Ascending aorta (tissue), 2 donors: ENCODE data around the gene CRKL. TPM values are rescaled to one million over a fixed set of nuclear protein-coding genes. Genes with fewer than 3 reads are reported as not detected.

Experiments
- DNase-seq, 2 donors: peaks; one replicate each; pipeline ENCODE4 v3.0.0-alpha.2; 2019; ENCODE audit warnings: low spot score in 2 of 2
- H3K27ac ChIP-seq, 2 donors: fragments of 200-600 bp; sonication (generic); one replicate each; pipeline ENCODE4 v1.5.1; 2016 to 2017; ENCODE audit warnings: mild to moderate bottlenecking in 1 of 2
- H3K27me3 ChIP-seq: fragments of 200-600 bp; sonication (generic); one replicate; pipeline ENCODE4 v1.5.1; 2017
- H3K36me3 ChIP-seq, 2 donors: fragments of 200-600 bp; sonication (generic); one replicate each; pipeline ENCODE4 v1.5.1; 2016
- H3K4me1 ChIP-seq, 2 donors: fragments of 200-600 bp; sonication (generic); one replicate each; pipeline ENCODE4 v1.5.1; 2016 to 2017; ENCODE audit warnings: mild to moderate bottlenecking in 1 of 2
- H3K4me3 ChIP-seq, 2 donors: fragments of 200-600 bp; sonication (generic); one replicate each; pipeline ENCODE4 v1.5.1; 2016 to 2017; ENCODE audit warnings: mild to moderate bottlenecking in 1 of 2
- H3K9me3 ChIP-seq, 2 donors: fragments of 200-600 bp; sonication (generic); one replicate each; pipeline ENCODE4 v1.5.1; 2016
- CTCF ChIP-seq, 3 experiments: fragments of 200-600 bp in 2 of 3; fragments of 450-650 bp in 1 of 3; sonication (generic) in 2 of 3; IDR thresholded peaks; one replicate each; pipeline ENCODE4 v1.5.1; 2016 to 2019; ENCODE audit warnings: antibody characterized with exemption in 3 of 3, mild to moderate bottlenecking in 1 of 3, moderate library complexity in 1 of 3
- intact Hi-C: fragments of 100-400 bp; cut with DNase I; formaldehyde crosslinking; loops from one replicate; pipeline ENCODE4 v1.15.1; 2023
- total RNA-seq: library from RNA; depleted of rRNA; stranded (reverse); fragments of >200 nt; gene quantifications from one replicate; pipeline ENCODE4 v1.1.0, GENCODE V29; 2016

Gene CRKL
- total RNA-seq, 1 donor from 2014 or later = 21.2 TPM

GRCh38 chr22:20995329-20996030, 78.3 kb downstream of the CRKL start:
- no peak for TF ChIP-seq CTCF (IDR thresholded peaks at IDR 0.05)
- no peak overlapping the region for H3K4me3 ChIP-seq
- no peak for DNase-seq
- intact Hi-C loops = no loop called here
- H3K36me3 ChIP-seq = peaks cover 52 to 91% of the 10 kb centered on the region in 2 donors
- H3K27ac ChIP-seq = no peak overlapping the region
- H3K27me3 ChIP-seq = no peaks in the 10 kb centered on the region
- peaks cover 0 to 10% of the 10 kb centered on the region in 2 donors for H3K4me1 ChIP-seq
- no peaks in the 10 kb centered on the region for H3K9me3 ChIP-seq

GRCh38 chr22:20996031-20996410, 78.8 kb downstream of the CRKL start:
- peaks cover 50 to 85% of the 10 kb centered on the region in 2 donors for H3K36me3 ChIP-seq
- H3K4me3 ChIP-seq = no peak overlapping the region
- no peak overlapping the region for H3K27ac ChIP-seq
- DNase-seq = no peak
- intact Hi-C loops = no loop called here
- H3K27me3 ChIP-seq = no peaks in the 10 kb centered on the region
- H3K4me1 ChIP-seq = peaks cover 3 to 15% of the 10 kb centered on the region in 2 donors
- TF ChIP-seq CTCF (IDR thresholded peaks at IDR 0.05) = no peak
- no peaks in the 10 kb centered on the region for H3K9me3 ChIP-seq

- intact Hi-C loops = no loop called here
These were observed 79.7 kb downstream of the CRKL start for GRCh38 chr22:20996598-20997535.

GRCh38 chr22:20997536-20998257, 80.5 kb downstream of the CRKL start:
- Histone ChIP-seq H3K4me1 (peaks cover 5 to 18% of the 10 kb centered on the region in 2 donors), H3K27me3 (no peaks in the 10 kb centered on the region), H3K27ac (no peak overlapping the region), H3K9me3 (no peaks in the 10 kb centered on the region), H3K36me3 (peaks cover 34 to 68% of the 10 kb centered on the region in 2 donors), H3K4me3 (no peak overlapping the region)
- TF ChIP-seq CTCF (IDR thresholded peaks at IDR 0.05) = no peak
- intact Hi-C loops = no loop called here
- no peak for DNase-seq

More at GRCh38 chr22:20996598-20997535, 79.7 kb downstream of the CRKL start:
- no peak overlapping the region for H3K27ac ChIP-seq
- no peaks in the 10 kb centered on the region for H3K9me3 ChIP-seq
- TF ChIP-seq CTCF (IDR thresholded peaks at IDR 0.05) = no peak
- no peak for DNase-seq
- no peaks in the 10 kb centered on the region for H3K27me3 ChIP-seq
- no peak overlapping the region for H3K4me3 ChIP-seq
- H3K36me3 ChIP-seq = peaks cover 42 to 77% of the 10 kb centered on the region in 2 donors
- H3K4me1 ChIP-seq = peaks cover 5 to 17% of the 10 kb centered on the region in 2 donors
